ENCODE results near the gene IGF2BP3.

GRCh38 chr7:23477962-23478866 lies 7.9 kb upstream of the IGF2BP3 start:
- TF ChIP-seq POLR2A (IDR thresholded peaks at IDR 0.05): no peak
- TF ChIP-seq, protein P1, sequence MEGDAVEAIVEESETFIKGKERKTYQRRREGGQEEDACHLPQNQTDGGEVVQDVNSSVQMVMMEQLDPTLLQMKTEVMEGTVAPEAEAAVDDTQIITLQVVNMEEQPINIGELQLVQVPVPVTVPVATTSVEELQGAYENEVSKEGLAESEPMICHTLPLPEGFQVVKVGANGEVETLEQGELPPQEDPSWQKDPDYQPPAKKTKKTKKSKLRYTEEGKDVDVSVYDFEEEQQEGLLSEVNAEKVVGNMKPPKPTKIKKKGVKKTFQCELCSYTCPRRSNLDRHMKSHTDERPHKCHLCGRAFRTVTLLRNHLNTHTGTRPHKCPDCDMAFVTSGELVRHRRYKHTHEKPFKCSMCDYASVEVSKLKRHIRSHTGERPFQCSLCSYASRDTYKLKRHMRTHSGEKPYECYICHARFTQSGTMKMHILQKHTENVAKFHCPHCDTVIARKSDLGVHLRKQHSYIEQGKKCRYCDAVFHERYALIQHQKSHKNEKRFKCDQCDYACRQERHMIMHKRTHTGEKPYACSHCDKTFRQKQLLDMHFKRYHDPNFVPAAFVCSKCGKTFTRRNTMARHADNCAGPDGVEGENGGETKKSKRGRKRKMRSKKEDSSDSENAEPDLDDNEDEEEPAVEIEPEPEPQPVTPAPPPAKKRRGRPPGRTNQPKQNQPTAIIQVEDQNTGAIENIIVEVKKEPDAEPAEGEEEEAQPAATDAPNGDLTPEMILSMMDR (IDR thresholded peaks at IDR 0.05): no peak
